ENCODE results near the gene TMTC1. TPM values are rescaled to one million over a fixed set of nuclear protein-coding genes. Genes with fewer than 3 reads are reported as not detected.

TMTC1 gene
- total and polyA plus RNA-seq, 2 experiments from 2014 or later = 6.8 to 14.0 TPM

- no peaks in the 10 kb centered on the region for H3K9me2 ChIP-seq (replicated peaks; ENCODE audit: insufficient read depth)
- H3K36me3 ChIP-seq (replicated peaks; ENCODE audit: insufficient read depth, low read depth) = no peaks in the 10 kb centered on the region
- no peaks in the 10 kb centered on the region for H3K9me3 ChIP-seq (ENCODE audit: low read depth)
- TF ChIP-seq CTCF (IDR thresholded peaks at IDR 0.05; ENCODE audit: poor library complexity) (no peak), EZH2phosphoT487 (IDR thresholded peaks at IDR 0.05; ENCODE audit: low read depth, severe bottlenecking, unreplicated experiment) (no peak), EZH2 (IDR thresholded peaks at IDR 0.05; ENCODE audit: borderline replicate concordance) (no peak)
- peak overlapping the region; percentile 15 for H3K27ac ChIP-seq
- H3K4me3 ChIP-seq = no peak overlapping the region
- H3K27me3 ChIP-seq = no peaks in the 10 kb centered on the region
- H3K4me1 ChIP-seq (ENCODE audit: insufficient read depth) = peaks cover 35% of the 10 kb centered on the region
- WGBS (ENCODE audit: low lambda C conversion rate, missing lambda C conversion rate) = 46% methylated on average over 2 of the region's 2 CpGs
- H2AFZ ChIP-seq = no peak overlapping the region
- no peak for DNase-seq (ENCODE audit: low spot score)
- H4K20me1 ChIP-seq (ENCODE audit: insufficient read depth, poor library complexity, severe bottlenecking) = no peaks in the 10 kb centered on the region
- H3K4me2 ChIP-seq = no peak overlapping the region
- no peaks in the 10 kb centered on the region for H3K79me2 ChIP-seq
Measured at GRCh38 chr12:29589851-29590250, 193.9 kb downstream of the TMTC1 start.

DNA sequence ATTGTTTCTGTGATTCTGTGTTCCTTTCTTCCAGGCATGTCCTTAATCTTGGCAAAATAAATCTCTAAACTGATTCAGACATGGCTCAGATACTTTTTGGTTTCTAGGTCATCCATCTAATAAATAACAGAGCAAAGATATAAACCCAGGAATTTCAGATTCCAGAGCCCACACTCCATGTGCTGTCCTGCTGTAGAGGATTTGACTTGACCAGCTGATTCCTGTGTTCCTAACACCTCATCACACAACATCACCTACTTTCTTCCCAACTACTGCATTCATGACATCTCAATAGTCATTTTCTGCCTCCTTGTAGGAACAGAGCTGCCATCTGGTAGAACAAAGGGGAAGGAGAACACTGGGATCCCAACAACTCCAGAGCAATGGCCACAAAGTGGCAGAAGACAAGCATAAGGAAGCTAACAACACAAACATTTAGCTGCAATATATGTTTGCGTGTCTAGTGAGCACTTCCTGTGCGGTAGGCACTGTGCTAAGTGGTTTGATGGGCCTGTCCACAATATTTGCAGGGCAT lies 194.4 kb downstream of the TMTC1 start:
- peaks cover 35% of the 10 kb centered on the region for H3K4me1 ChIP-seq (ENCODE audit: insufficient read depth)
- no peak for TF ChIP-seq CTCF (IDR thresholded peaks at IDR 0.05; ENCODE audit: poor library complexity)
- no peak for TF ChIP-seq EZH2 (IDR thresholded peaks at IDR 0.05; ENCODE audit: borderline replicate concordance)
- no peak for TF ChIP-seq EZH2phosphoT487 (IDR thresholded peaks at IDR 0.05; ENCODE audit: low read depth, severe bottlenecking, unreplicated experiment)
- H3K79me2 ChIP-seq = no peaks in the 10 kb centered on the region
- H3K9me2 ChIP-seq (replicated peaks; ENCODE audit: insufficient read depth) = no peaks in the 10 kb centered on the region
- WGBS (ENCODE audit: low lambda C conversion rate, missing lambda C conversion rate) = 95% methylated on average over 2 of the region's 2 CpGs
- no peak overlapping the region for H3K4me2 ChIP-seq
- H3K4me3 ChIP-seq = no peak overlapping the region
- no peaks in the 10 kb centered on the region for H3K9me3 ChIP-seq (ENCODE audit: low read depth)
- peak overlapping the region; percentile 15 for H3K27ac ChIP-seq
- no peak for DNase-seq (ENCODE audit: low spot score)
- no peaks in the 10 kb centered on the region for H3K27me3 ChIP-seq
- no peaks in the 10 kb centered on the region for H3K36me3 ChIP-seq (replicated peaks; ENCODE audit: insufficient read depth, low read depth)
- H2AFZ ChIP-seq = no peak overlapping the region
- H4K20me1 ChIP-seq (ENCODE audit: insufficient read depth, poor library complexity, severe bottlenecking) = no peaks in the 10 kb centered on the region

DNA sequence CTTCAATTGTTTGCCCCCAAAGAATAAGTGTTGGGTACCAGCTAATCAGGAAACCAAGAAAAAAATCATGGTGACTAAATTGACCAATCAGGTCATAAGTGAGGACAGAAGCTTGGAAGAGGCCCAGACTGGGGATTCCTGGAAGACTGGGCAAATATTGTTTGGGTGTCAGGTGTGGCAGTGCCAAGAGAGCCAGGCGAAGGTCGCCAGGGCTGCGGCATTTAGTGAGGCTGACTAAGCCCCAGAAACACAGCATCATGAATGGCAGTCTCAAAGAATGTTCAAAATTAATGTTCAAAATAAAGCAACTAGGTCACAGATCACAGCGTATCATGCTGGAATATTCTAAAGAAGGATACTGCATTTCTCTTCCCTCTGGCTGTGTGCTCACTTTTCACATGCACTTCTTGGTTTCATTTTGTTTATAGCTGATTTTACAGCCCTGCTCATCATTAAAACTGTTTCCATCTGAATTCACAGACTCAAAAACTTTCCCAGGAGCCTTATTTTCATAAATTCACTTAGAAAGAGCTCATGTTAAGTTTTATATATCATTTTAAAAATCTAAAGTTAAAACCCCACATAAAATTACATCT lies 201.0 kb downstream of the TMTC1 start:
- Histone ChIP-seq H3K9me3 (ENCODE audit: low read depth) (no peaks in the 10 kb centered on the region), H3K4me3 (no peak overlapping the region), H4K20me1 (ENCODE audit: insufficient read depth, poor library complexity, severe bottlenecking) (no peaks in the 10 kb centered on the region), H3K79me2 (no peaks in the 10 kb centered on the region), H3K36me3 (replicated peaks; ENCODE audit: insufficient read depth, low read depth) (no peaks in the 10 kb centered on the region), H3K9me2 (replicated peaks; ENCODE audit: insufficient read depth) (no peaks in the 10 kb centered on the region), H3K4me1 (ENCODE audit: insufficient read depth) (peaks cover 10% of the 10 kb centered on the region), H3K4me2 (peak overlapping the region; percentile 18), H3K27ac (no peak overlapping the region), H2AFZ (no peak overlapping the region), H3K27me3 (no peaks in the 10 kb centered on the region)
- no peak for DNase-seq (ENCODE audit: low spot score)
- TF ChIP-seq CTCF (IDR thresholded peaks at IDR 0.05; ENCODE audit: poor library complexity) (no peak), EZH2 (IDR thresholded peaks at IDR 0.05; ENCODE audit: borderline replicate concordance) (no peak), EZH2phosphoT487 (IDR thresholded peaks at IDR 0.05; ENCODE audit: low read depth, severe bottlenecking, unreplicated experiment) (no peak)
- 64% methylated on average over 4 of the region's 4 CpGs for WGBS (ENCODE audit: low lambda C conversion rate, missing lambda C conversion rate)

All from hepatocyte (in vitro differentiated cells).